GM12801 (cell line): ENCODE results near the gene MR1.

Experiments used
- TF ChIP-seq, protein P1 (sequence below): IDR thresholded peaks from one replicate; pipeline ENCODE4 v1.5.1; 2011; ENCODE audit warnings: control low read depth; ENCODE audit not compliant: insufficient read length; ENCODE audit errors: extremely low read depth

The MR1 gene

DNA sequence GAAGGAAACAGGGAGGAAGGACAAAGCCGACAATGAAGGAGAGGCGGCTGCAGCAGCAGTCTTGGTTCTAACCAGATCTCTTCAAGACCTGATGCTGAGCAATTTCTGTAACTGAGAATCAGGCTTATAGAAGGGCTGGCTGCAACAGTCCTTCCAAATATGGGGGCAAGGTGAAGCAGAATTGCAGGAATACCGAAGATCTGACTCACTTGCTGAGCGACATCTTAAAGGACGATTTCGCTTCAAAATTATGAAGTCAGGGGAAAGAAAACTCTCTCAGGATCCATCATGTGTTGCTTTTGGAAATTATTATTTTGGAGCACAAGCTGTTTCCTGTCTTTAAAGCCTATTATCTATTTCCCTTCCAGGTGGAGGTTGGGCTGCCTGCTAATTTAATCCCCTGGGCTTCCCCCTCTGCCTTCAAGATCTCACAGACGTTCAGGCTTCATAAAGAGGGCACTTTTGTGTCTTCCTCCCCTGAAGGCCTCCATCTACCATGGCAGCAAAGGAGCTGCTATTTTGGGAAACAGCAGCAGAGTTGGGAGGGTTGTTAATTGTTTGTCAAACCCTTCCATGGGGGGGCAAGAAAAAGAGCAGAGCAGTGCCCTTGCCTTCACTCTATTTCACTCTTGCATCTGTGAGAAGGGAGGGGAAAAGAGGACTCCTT lies 43.9 kb downstream of the MR1 start:
- TF ChIP-seq, protein P1, sequence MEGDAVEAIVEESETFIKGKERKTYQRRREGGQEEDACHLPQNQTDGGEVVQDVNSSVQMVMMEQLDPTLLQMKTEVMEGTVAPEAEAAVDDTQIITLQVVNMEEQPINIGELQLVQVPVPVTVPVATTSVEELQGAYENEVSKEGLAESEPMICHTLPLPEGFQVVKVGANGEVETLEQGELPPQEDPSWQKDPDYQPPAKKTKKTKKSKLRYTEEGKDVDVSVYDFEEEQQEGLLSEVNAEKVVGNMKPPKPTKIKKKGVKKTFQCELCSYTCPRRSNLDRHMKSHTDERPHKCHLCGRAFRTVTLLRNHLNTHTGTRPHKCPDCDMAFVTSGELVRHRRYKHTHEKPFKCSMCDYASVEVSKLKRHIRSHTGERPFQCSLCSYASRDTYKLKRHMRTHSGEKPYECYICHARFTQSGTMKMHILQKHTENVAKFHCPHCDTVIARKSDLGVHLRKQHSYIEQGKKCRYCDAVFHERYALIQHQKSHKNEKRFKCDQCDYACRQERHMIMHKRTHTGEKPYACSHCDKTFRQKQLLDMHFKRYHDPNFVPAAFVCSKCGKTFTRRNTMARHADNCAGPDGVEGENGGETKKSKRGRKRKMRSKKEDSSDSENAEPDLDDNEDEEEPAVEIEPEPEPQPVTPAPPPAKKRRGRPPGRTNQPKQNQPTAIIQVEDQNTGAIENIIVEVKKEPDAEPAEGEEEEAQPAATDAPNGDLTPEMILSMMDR, result no peak

DNA sequence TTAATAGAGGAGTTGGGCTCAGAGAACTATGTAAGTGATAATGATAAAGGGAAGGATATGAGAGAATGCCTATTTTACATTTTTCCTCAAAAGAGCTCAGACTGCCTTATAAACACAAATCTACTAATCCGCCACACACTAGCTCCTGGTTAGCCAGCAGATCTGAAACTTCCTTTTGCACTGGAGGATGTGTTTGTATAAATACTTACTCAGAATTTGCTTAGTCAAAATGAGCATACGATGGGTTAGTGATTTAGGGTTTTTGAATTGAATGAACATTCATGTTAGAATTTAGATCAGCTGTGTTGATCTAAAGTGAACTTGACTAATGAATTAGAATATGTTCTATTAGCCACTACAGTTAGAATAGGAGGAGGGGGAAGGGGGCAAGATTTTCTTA lies 45.6 kb downstream of the MR1 start:
- TF ChIP-seq, protein P1, result no peak

DNA sequence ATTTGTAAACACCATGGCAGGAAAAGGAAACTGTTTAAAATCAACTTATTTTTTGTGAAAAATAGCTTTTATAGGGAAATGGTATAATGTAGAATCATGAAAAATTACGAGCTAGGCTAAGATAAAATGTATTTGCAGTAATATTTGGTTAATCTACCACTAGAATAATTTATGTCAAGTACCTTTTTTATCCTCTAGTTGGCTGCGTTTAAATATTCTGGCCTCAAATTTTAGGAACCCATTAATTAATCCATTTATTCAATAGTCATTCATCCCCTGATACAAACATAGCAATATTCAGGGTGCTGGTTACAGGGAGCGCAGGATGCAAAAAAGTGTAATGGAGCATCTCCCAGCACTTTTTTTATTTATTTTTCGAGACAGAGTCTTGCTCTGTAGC lies 46.1 kb downstream of the MR1 start:
- TF ChIP-seq, protein P1, result no peak

DNA sequence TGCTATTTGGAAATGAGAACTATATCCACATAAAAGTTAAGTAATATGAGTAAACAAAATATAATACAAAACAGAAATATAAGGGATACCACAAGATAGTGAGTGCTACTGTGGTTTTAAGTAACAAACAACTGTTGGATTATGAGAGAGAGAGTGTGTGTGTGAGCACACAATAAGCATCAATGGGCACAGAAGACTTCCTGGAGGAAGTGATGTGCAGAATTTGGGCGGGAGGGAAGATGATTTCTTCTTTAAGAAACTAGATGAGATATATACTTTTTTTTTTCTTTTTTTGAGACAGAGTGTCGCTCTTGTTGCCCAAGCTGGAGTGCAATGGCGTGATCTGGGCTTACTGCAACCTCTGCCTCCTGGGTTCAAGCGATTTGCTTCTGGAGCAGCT lies 46.8 kb downstream of the MR1 start:
- TF ChIP-seq, protein P1, result no peak

DNA sequence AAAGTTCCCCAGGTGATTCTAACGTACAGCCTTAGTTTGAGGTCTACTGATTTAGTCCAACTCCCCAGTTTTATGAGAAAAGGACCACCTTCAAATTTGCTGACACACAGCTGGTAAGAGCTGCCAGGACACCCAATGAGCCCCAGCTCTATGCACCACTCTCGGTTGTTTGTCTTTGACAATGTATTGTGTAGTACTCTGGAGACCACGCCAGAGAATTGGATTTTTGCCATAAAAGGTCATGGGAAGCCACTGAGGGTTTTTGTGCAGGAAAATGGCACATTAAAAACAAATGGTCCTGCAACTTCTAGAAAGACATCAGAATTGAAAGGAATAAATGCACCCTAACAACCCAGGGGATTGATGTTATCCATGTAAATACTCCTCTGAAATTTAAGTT lies 47.6 kb downstream of the MR1 start:
- TF ChIP-seq, protein P1, result no peak

DNA sequence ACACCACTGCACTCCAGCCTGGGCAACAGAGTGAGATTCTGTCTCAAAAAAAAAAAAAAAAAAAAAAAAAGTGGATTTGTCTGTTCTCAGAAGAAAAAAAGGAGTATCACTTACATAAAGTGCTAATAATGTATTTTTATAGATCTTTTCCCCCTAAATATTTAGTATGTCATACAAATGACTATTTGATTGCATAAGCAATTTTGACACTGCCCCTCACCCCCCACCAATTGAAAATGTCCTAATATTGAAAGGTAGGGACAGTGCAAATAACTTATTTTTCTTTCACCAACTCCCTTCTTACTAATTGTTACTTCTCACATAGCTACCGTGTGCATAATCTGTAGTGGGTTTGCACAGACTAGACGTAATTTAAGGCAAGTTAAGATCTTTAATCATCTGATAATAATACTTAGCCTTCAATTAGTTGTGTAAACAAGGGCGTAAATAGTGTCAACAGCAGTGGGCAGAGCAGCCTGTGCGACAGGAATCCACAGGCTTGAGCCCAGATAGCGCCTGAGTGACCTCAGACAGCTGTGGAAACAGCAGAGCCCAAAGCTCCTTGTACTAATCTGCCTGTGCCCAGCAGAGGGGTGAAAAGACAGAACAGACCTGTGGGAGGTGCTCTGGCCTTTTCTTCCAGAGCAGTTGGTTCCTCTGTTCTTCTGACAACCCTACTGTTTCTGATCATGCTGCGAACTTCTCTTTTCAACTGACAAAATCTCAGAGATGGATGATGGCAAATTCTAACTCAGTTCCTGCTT lies 50.2 kb downstream of the MR1 start:
- TF ChIP-seq, protein P1, result no peak

DNA sequence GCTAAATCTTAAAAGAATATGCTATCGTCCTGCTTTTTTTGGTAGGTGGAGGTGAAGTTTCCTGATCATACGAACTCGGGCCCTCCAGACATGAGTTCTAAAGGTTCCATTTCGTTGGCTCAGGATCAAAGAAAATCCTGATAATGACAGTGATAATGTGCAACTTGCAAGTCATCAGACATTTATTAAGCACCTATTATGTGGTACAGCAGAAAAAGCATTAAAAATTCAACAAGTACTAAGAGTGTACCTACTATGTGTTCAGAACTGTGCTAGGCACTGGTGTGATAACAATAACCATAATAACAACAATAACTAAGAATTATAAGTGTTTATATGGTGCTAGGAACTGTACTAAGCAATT lies 50.8 kb downstream of the MR1 start:
- TF ChIP-seq, protein P1, result no peak
